K562 (cell line): ENCODE measurements around the gene PRSS22. TPM values are rescaled to one million over a fixed set of nuclear protein-coding genes. Genes with fewer than 3 reads are reported as not detected.
A peak's percentile ranks its signal among the peaks of the same experiment; 100 is the strongest.

Experiments used
- ATAC-seq: fragments of 200-7000 bp; cut with Tn5 transposase; 3 replicates; pipeline ENCODE4 v1.9.1; 2020; ENCODE audit warnings: moderate library complexity
- BruUV-seq: library from RNA; stranded (reverse); fragments of 400-500 nt; replicated peaks from 2 replicates; lab custom pipeline; 2021; lab: Mats Ljungman, UMichigan
- CTCF ChIA-PET: fragments of 300-600 bp; formaldehyde crosslinking; extraction: SDS; loops from one replicate; lab custom pipeline; 2021; ENCODE audit warnings: low intra/inter-chr PET ratio; lab: Yijun Ruan, JAX
- POLR2A ChIA-PET: fragments of 300-600, 350-650 bp; sonication (Branson Sonifier 250); formaldehyde crosslinking; extraction: SDS; loops from one replicate; lab custom pipeline; 2021; ENCODE audit warnings: antibody characterized with exemption, inconsistent platforms; lab: Yijun Ruan, JAX
- DNase-seq, 4 experiments: peaks; one replicate each; pipeline versions ENCODE4 v3.0.0 to v3.0.0-alpha.2; 2011 to 2018; ENCODE audit warnings: low spot score in 3 of 4, mixed read lengths in 3 of 4; ENCODE audit errors: extremely low read depth in 1 of 4
- FAIRE-seq: peaks from 2 replicates; lab custom pipeline; 2011; peaks lifted over from hg19 to GRCh38; lab: Jason Lieb, UNC
- H2AFZ ChIP-seq: 2 replicates; pipeline ENCODE4 v1.6.0; 2011; ENCODE audit warnings: low read depth, low read length, control low read depth, inconsistent platforms
- H3K27ac ChIP-seq: fragments of 200-600 bp; 3 replicates; pipeline ENCODE4 v1.8.0; 2011; ENCODE audit warnings: low read depth, mild to moderate bottlenecking, control low read depth, inconsistent platforms, low read length, moderate library complexity, mixed read lengths; ENCODE audit errors: extremely low read depth
- H3K27me3 ChIP-seq, 2 experiments: fragments of 300-600 bp in 1 of 2; 2 replicates in 1 of 2; 3 replicates in 1 of 2; pipeline versions ENCODE4 v1.6.0 to v1.8.0; 2011; ENCODE audit warnings: inconsistent platforms in 2 of 2, low read length in 2 of 2, mild to moderate bottlenecking in 1 of 2, mixed read lengths in 1 of 2, moderate library complexity in 1 of 2; ENCODE audit not compliant: control insufficient read depth in 2 of 2, insufficient read depth in 2 of 2
- H3K36me3 ChIP-seq: fragments of 300-600 bp; 3 replicates; pipeline ENCODE4 v1.8.0; 2011; ENCODE audit warnings: mild to moderate bottlenecking, low read length, inconsistent platforms; ENCODE audit not compliant: control insufficient read depth, insufficient read depth
- H3K4me1 ChIP-seq, 2 experiments: fragments of 200-600 bp in 1 of 2; replicated peaks in 1 of 2; 2 replicates in 1 of 2; 3 replicates in 1 of 2; pipeline versions ENCODE4 v1.5.1 to v1.8.0; 2011; ENCODE audit warnings: inconsistent platforms in 2 of 2, low read length in 2 of 2, mild to moderate bottlenecking in 1 of 2, mixed read lengths in 1 of 2, moderate library complexity in 1 of 2; ENCODE audit not compliant: control insufficient read depth in 2 of 2, insufficient read depth in 2 of 2
- H3K4me2 ChIP-seq: 2 replicates; pipeline ENCODE4 v1.6.1; 2011; ENCODE audit warnings: low read length, control low read depth, inconsistent platforms, mixed read lengths; ENCODE audit not compliant: insufficient read depth
- H3K4me3 ChIP-seq: fragments of 200-600 bp; sonication (generic), shearing (Covaris generic); 2 replicates; pipeline ENCODE4 v1.5.1; 2016; ENCODE audit warnings: control low read depth, inconsistent platforms
- H3K79me2 ChIP-seq: fragments of 200-600 bp; 3 replicates; pipeline ENCODE4 v1.8.0; 2011; ENCODE audit warnings: low read length, inconsistent platforms; ENCODE audit not compliant: control insufficient read depth, insufficient read depth
- H3K9ac ChIP-seq, 2 experiments: 2 replicates each; pipeline versions ENCODE4 v1.6.0 to v1.6.1; 2011; ENCODE audit warnings: low read depth in 2 of 2, low read length in 2 of 2, control low read depth in 1 of 2, inconsistent platforms in 1 of 2, mild to moderate bottlenecking in 1 of 2, mixed read lengths in 1 of 2; ENCODE audit not compliant: insufficient read depth in 1 of 2
- H3K9me1 ChIP-seq: one replicate; pipeline ENCODE4 v1.6.0; 2011; ENCODE audit warnings: inconsistent platforms, mild to moderate bottlenecking, low read length, moderate library complexity; ENCODE audit not compliant: control insufficient read depth, insufficient read depth
- H3K9me3 ChIP-seq: replicated peaks from 2 replicates; pipeline ENCODE4 v1.5.1; 2011; ENCODE audit warnings: low read depth, low read length, inconsistent platforms; ENCODE audit not compliant: control insufficient read depth, insufficient read depth
- H4K20me1 ChIP-seq: replicated peaks from 2 replicates; pipeline ENCODE4 v1.6.1; 2011; ENCODE audit warnings: low read length, inconsistent platforms, mixed read lengths; ENCODE audit not compliant: control insufficient read depth, insufficient read depth
- CHD7 ChIP-seq: fragments of 200-600 bp; sonication (generic); IDR thresholded peaks from one replicate; pipeline ENCODE4 v1.6.1; 2012; ENCODE audit warnings: mild to moderate bottlenecking, low read depth, low read length, inconsistent platforms
- EGR1 ChIP-seq: fragments of 450-650 bp; conservative IDR thresholded peaks from 2 replicates; pipeline ENCODE4 v1.6.1; 2017; ENCODE audit warnings: mild to moderate bottlenecking
- HLTF ChIP-seq: fragments of 450-650 bp; IDR thresholded peaks from 2 replicates; pipeline ENCODE4 v1.6.1; 2016
- HNRNPUL1 ChIP-seq: fragments of 200-400 bp; formaldehyde crosslinking; IDR thresholded peaks from 2 replicates; pipeline ENCODE4 v1.6.1; 2017; ENCODE audit warnings: low read length
- MIER1 ChIP-seq: fragments of 450-650 bp; IDR thresholded peaks from 2 replicates; pipeline ENCODE4 v1.6.1; 2016; ENCODE audit warnings: antibody characterized with exemption, mild to moderate bottlenecking, low read depth
- MLLT1 ChIP-seq, 2 experiments: fragments of 450-650 bp; IDR thresholded peaks; 2 replicates each; pipeline ENCODE4 v1.6.1; 2016
- ZBTB26 ChIP-seq: fragments of 450-650 bp; formaldehyde crosslinking; IDR thresholded peaks from 2 replicates; pipeline ENCODE4 v1.4.0; 2022; ENCODE audit warnings: missing genetic modification characterization
- WGBS: fragments of 100-300 bp; shearing (Covaris generic); methylation state at CpG from one replicate; pipeline ENCODE4 v1.1.6; 2016; ENCODE audit warnings: low coverage, mixed read lengths; ENCODE audit not compliant: insufficient coverage; ENCODE audit errors: missing lambda C conversion rate; 5-methylcytosine and 5-hydroxymethylcytosine counted together
- in situ Hi-C: fragments of 300-500 bp; cut with MboI; formaldehyde crosslinking; loops from 4 replicates; pipeline ENCODE4 v1.15.0; 2018; ENCODE audit warnings: inconsistent platforms, mixed read lengths
- intact Hi-C: fragments of 100-400 bp; cut with micrococcal nuclease; formaldehyde crosslinking; loops from 2 replicates; pipeline ENCODE4 v1.14.2; 2022
- polyA plus RNA-seq, 8 experiments: library from polyadenylated mRNA; depleted of rRNA in 4 of 8; stranded (reverse) in 5 of 8; unstranded in 3 of 8; fragments of >200 nt; fragmentation: Nextera tagmentation in 2 of 8; fragmentation: Illumina TruSeq in 1 of 8; extraction: Ambion mirVana in 2 of 8; extraction: Trizol in 1 of 8; gene quantifications; 2 replicates each; pipeline versions ENCODE4 v1.2.1 to v1.2.3, GENCODE V29; 2011 to 2014; ENCODE audit warnings: inconsistent platforms in 1 of 8, missing spikeins in 1 of 8
- total RNA-seq, 7 experiments: library from RNA; depleted of rRNA in 6 of 7; stranded (reverse); fragments of >200 nt in 6 of 7; fragmentation: Illumina TruSeq in 2 of 7; extraction: Trizol in 2 of 7; gene quantifications; 2 replicates each; pipeline versions ENCODE4 v1.2.1 to v1.2.3, GENCODE V29; 2011 to 2021; ENCODE audit warnings: low replicate concordance in 1 of 7

The PRSS22 gene
- total and polyA plus RNA-seq, 9 of the 15 experiments (the other 6 are each of a cell fraction or from before 2014, with no cell fraction given): 0.13 to 0.42 TPM; not detected in 7

GRCh38 chr16:2856061-2856670 is 1.8 kb downstream of the PRSS22 start:
- POLR2A ChIA-PET: interaction anchor here (0.5 to 1.2 kb wide), 3 partner anchors 27 to 985 kb away, joined by 3 to 4 read pairs (median 3); partner anchors contain the start of gene FLYWCH2
- no peaks in the 10 kb centered on the region for H3K79me2 ChIP-seq
- peaks cover 0 to 28% of the 10 kb centered on the region in 2 experiments; a peak in 1 of 5 replicates for H3K27me3 ChIP-seq
- no TSS peak for BruUV-seq
- FAIRE-seq: peak; percentile 87
- H3K9ac ChIP-seq: no peak overlapping the region
- no peaks in the 10 kb centered on the region for H4K20me1 ChIP-seq
- peaks cover 7% of the 10 kb centered on the region for H3K9me3 ChIP-seq
- peak; percentile 94 for ATAC-seq
- no peak overlapping the region for H2AFZ ChIP-seq
- peaks cover 0 to 51% of the 10 kb centered on the region in 2 experiments; a peak in 3 of 5 replicates for H3K4me1 ChIP-seq
- DNase-seq: peak; percentile 47 to 85 (median 78)
- no peak overlapping the region for H3K4me3 ChIP-seq
- TF ChIP-seq HLTF (peak; percentile 21; the same call in 1 of the 2 replicates), HNRNPUL1 (no peak), MLLT1 (IDR thresholded peaks at IDR 0.05) (0 out of 4 replicates have a peak, but pooled peaks of 1 of the 2 experiments have one; percentile 47), CHD7 (no peak), ZBTB26 (CRISPR knock-in tag) (peak; percentile 65; the same call in 1 of the 2 replicates), EGR1 (peak; percentile 34), MIER1 (0 out of 2 replicates have a peak, but pooled peaks have one; percentile 50)
- no peak overlapping the region for H3K4me2 ChIP-seq
- intact Hi-C loops (no loop called here), in situ Hi-C loops (no loop called here)
- H3K9me1 ChIP-seq: no peaks in the 10 kb centered on the region
- CTCF ChIA-PET: no interaction called here
- H3K36me3 ChIP-seq: no peaks in the 10 kb centered on the region
- 54% methylated on average over 8 of the region's 14 CpGs for WGBS
- H3K27ac ChIP-seq: no peak overlapping the region
